MCF 10A (cell line): Measurements from ENCODE around the gene ANKH. TPM values are rescaled to one million over a fixed set of nuclear protein-coding genes. Genes with fewer than 3 reads are reported as not detected.

Experiments used
- BruUV-seq: library from RNA; stranded (reverse); fragments of 400-500 nt; replicated peaks from 2 replicates; lab custom pipeline; 2021; lab: Mats Ljungman, UMichigan
- CTCF ChIA-PET: fragments of 300-600 bp; sonication (Branson Sonifier 250); formaldehyde crosslinking; extraction: SDS; loops from one replicate; lab custom pipeline; 2021; ENCODE audit warnings: antibody characterized with exemption, inconsistent platforms; lab: Yijun Ruan, JAX
- POLR2A ChIA-PET: fragments of 300-600, 350-650 bp; sonication (Branson Sonifier 250); formaldehyde crosslinking; extraction: SDS; loops from one replicate; lab custom pipeline; 2020; ENCODE audit warnings: antibody characterized with exemption, inconsistent platforms; lab: Yijun Ruan, JAX
- DNase-seq: peaks from one replicate; pipeline ENCODE4 v3.0.0-alpha.2; 2018; ENCODE audit not compliant: unreplicated experiment
- H3K27ac Mint-ChIP-seq: one replicate; pipeline ENCODE4 v1.8.0; 2022; ENCODE audit warnings: mild to moderate bottlenecking, low read depth, mixed read lengths; ENCODE audit not compliant: unreplicated experiment
- H3K27me3 Mint-ChIP-seq: one replicate; pipeline ENCODE4 v1.8.0; 2022; ENCODE audit warnings: mixed read lengths; ENCODE audit not compliant: insufficient read depth, unreplicated experiment
- H3K36me3 Mint-ChIP-seq: one replicate; pipeline ENCODE4 v1.8.0; 2022; ENCODE audit warnings: mild to moderate bottlenecking, moderate library complexity, mixed read lengths; ENCODE audit not compliant: insufficient read depth, unreplicated experiment
- H3K4me1 Mint-ChIP-seq: one replicate; pipeline ENCODE4 v1.8.0; 2022; ENCODE audit warnings: mixed read lengths; ENCODE audit not compliant: insufficient read depth, unreplicated experiment
- H3K4me3 Mint-ChIP-seq: one replicate; pipeline ENCODE4 v1.8.0; 2022; ENCODE audit warnings: mild to moderate bottlenecking, moderate library complexity, mixed read lengths; ENCODE audit not compliant: unreplicated experiment
- H3K9me3 Mint-ChIP-seq: one replicate; pipeline ENCODE4 v1.8.0; 2022; ENCODE audit warnings: mixed read lengths; ENCODE audit not compliant: unreplicated experiment
- CTCF ChIP-seq: fragments of 200-600 bp; IDR thresholded peaks from one replicate; pipeline ENCODE4 v1.8.0; 2022; ENCODE audit warnings: antibody characterized with exemption, mild to moderate bottlenecking; ENCODE audit not compliant: unreplicated experiment
- intact Hi-C: fragments of 100-400 bp; cut with micrococcal nuclease; formaldehyde crosslinking; loops from 2 replicates; pipeline ENCODE4 v1.14.1; 2022
- total RNA-seq: library from RNA; stranded (reverse); gene quantifications from 2 replicates; pipeline ENCODE4 v1.2.3, GENCODE V29; 2022

The ANKH gene
- total RNA-seq, 1 experiment from 2014 or later, result 65.7 TPM

- Mint-ChIP-seq H3K4me3 (no peak overlapping the region), H3K4me1 (peaks cover 66% of the 10 kb centered on the region), H3K27me3 (no peaks in the 10 kb centered on the region), H3K36me3 (peaks cover 26% of the 10 kb centered on the region), H3K9me3 (no peaks in the 10 kb centered on the region), H3K27ac (no peak overlapping the region)
- CTCF ChIA-PET, result interaction anchor here (4.5 kb wide), 1 partner anchor 11 kb away, joined by 33 read pairs; no protein-coding TSS in a partner anchor
- TF ChIP-seq CTCF, result no peak
- POLR2A ChIA-PET, result interaction anchor here (1.4 to 1.7 kb wide), 2 partner anchors 9 to 12 kb away, joined by 5 to 6 read pairs; partner anchors contain the start of gene OTULIN
- intact Hi-C loops, result no loop called here
- no TSS peak for BruUV-seq
- DNase-seq, result no peak
These were observed 198.1 kb downstream of the ANKH start for GRCh38 chr5:14673443-14673842.

GRCh38 chr5:14672484-14673394 lies 198.8 kb downstream of the ANKH start:
- peaks cover 26% of the 10 kb centered on the region for H3K36me3 Mint-ChIP-seq
- no TSS peak for BruUV-seq
- POLR2A ChIA-PET, result interaction anchor here (0.7 to 1.7 kb wide), 4 partner anchors 8 to 47 kb away, joined by 3 to 6 read pairs (median 4); partner anchors contain the start of gene OTULIN
- peaks cover 67% of the 10 kb centered on the region for H3K4me1 Mint-ChIP-seq
- CTCF ChIA-PET, result interaction anchor here (4.5 kb wide), 1 partner anchor 12 kb away, joined by 33 read pairs; no protein-coding TSS in a partner anchor
- no peak overlapping the region for H3K4me3 Mint-ChIP-seq
- no peak for TF ChIP-seq CTCF
- H3K9me3 Mint-ChIP-seq, result no peaks in the 10 kb centered on the region
- DNase-seq, result peak; percentile 48
- intact Hi-C loops, result no loop called here
- no peaks in the 10 kb centered on the region for H3K27me3 Mint-ChIP-seq
- no peak overlapping the region for H3K27ac Mint-ChIP-seq

GRCh38 chr5:14672082-14672481 lies 199.5 kb downstream of the ANKH start:
- ChIA-PET CTCF (interaction anchor here (4.5 kb wide), 1 partner anchor 12 kb away, joined by 33 read pairs; no protein-coding TSS in a partner anchor), POLR2A (interaction anchor here (0.7 to 1.7 kb wide), 3 partner anchors 8 to 48 kb away, joined by 3 to 5 read pairs (median 3); partner anchors contain the start of gene OTULIN)
- no TSS peak for BruUV-seq
- intact Hi-C loops, result no loop called here
- Mint-ChIP-seq H3K9me3 (no peaks in the 10 kb centered on the region), H3K27ac (peak overlapping the region; percentile 68), H3K27me3 (no peaks in the 10 kb centered on the region), H3K36me3 (peaks cover 20% of the 10 kb centered on the region), H3K4me3 (no peak overlapping the region), H3K4me1 (peaks cover 68% of the 10 kb centered on the region)
- TF ChIP-seq CTCF, result no peak
- DNase-seq, result no peak

GRCh38 chr5:14671414-14671813 lies 200.2 kb downstream of the ANKH start:
- no TSS peak for BruUV-seq
- no peak for DNase-seq
- peaks cover 24% of the 10 kb centered on the region for H3K36me3 Mint-ChIP-seq
- no peaks in the 10 kb centered on the region for H3K27me3 Mint-ChIP-seq
- ChIA-PET CTCF (interaction anchor here (0.7 to 4.5 kb wide), 2 partner anchors 9 to 13 kb away, joined by 4 to 33 read pairs; no protein-coding TSS in a partner anchor), POLR2A (no interaction called here)
- no peak for TF ChIP-seq CTCF
- intact Hi-C loops, result no loop called here
- no peak overlapping the region for H3K4me3 Mint-ChIP-seq
- no peaks in the 10 kb centered on the region for H3K9me3 Mint-ChIP-seq
- peak overlapping the region; percentile 68 for H3K27ac Mint-ChIP-seq
- peaks cover 71% of the 10 kb centered on the region for H3K4me1 Mint-ChIP-seq
